NCI-H2227 treated with DMSO at 0.1 percent for 48 hours (cell line): ENCODE measurements around the gene MGAT4A.
"Not testable (repeated sequence)": the region's sequence is repeated elsewhere in the genome, so short reads cannot be mapped to it uniquely, and the experiment has no call there.

Experiments used
- DNase-seq: peaks from one replicate; lab custom pipeline; 2025; lab: John Stamatoyannopoulos, UW

Gene MGAT4A

DNA sequence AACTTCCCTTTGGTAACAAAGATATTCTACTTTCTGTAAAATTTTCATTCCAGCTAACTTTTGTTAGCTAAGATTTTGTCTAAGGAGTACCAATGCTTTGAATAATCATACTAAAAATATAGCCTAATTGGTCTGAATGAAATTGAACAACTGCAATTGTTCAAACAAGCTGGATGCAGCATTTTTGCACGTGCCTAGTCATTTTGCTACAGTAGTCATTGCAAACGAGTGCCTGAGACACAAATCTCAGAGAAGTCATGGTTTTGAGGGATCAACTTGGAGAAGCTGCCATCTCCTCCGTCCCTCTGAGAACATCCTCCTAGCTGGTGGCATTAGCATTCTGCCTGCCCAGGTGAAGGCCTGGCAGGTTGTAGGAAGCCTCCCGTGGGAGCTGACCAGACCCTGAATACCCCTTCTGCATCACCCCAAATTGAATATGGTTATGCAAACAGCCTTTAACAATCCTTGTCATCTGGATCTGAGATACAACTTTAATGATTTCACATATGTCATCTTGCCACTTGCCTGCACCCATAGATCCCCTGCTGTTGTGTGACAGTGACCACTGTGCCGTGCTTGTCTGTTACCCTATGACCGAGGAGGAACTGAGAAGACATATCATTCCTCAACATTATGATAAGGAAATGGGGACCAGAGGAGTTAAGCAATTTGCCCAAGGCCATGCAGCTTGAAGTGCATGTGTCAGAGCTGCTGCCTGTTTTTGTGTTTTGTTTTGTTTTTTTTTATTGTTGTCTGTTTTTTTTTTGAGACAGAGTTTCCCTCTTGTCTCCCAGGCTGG lies 29.1 kb upstream of the MGAT4A start:
- no peak for DNase-seq

DNA sequence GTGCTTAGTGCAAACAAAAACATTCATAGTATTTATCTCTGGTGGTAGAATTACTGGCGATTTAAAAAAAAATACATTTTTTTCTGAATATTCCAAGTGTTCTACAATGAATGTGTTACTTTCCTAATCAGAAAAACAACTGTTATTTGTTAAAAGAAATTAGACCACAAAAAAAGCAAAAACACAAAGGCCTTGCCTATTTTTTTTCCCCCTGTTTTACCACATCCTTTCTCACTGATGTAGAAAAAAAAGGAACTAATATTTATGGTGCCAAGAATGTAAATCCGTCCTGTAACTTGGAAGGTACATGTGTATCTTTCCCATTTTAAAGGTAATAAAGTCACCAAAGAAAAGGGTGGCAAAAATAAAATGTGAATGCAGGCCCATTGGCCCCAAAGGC lies 28.4 kb upstream of the MGAT4A start:
- no peak for DNase-seq

DNA sequence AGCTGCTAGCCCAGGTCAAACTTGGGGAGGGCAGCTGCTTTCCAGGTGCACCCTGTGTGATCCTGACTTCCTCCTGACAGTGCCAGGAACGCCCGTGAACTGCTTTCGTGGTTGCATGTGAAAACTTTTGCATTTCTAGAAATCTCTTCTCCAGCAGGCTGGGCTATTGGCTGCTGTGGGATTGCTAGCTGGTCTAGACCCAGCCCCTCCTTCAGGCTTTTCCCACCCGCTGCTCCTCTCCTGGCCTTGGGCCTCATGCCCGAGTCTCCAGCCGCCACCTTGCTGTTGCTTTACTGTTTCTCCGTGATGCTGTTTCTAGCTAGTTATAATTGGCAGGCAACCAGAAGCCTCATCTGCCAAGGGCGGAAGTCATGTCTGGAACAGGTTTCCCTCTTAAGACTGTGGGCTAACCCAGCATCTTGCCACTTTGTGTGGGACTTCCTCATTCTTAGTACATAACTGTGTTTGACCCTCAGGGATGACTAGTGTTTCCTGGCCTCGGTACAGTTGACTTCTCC lies 27.0 kb upstream of the MGAT4A start:
- DNase-seq, result no peak

- DNase-seq, result no peak
Measured at GRCh38 chr2:98753801-98754200, 22.9 kb upstream of the MGAT4A start.

DNA sequence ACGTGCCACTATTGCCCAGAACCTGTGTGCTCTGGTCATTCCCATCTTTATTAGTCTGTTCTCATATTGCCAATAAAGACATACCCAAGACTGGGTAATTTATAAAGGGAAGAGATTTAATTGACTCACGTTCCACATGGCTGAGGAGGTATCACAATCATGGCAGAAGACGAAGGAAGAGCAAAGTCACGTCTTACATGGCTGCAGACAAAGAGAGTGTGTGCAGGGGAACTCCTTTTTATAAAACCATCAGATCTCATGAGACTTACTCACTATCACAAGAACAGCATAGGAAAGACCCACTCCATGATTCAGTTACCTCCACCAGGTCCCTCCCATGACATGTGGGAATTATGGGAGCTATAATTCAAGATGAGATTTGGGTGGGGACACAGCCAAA lies 21.8 kb upstream of the MGAT4A start:
- not testable (repeated sequence) for DNase-seq

DNA sequence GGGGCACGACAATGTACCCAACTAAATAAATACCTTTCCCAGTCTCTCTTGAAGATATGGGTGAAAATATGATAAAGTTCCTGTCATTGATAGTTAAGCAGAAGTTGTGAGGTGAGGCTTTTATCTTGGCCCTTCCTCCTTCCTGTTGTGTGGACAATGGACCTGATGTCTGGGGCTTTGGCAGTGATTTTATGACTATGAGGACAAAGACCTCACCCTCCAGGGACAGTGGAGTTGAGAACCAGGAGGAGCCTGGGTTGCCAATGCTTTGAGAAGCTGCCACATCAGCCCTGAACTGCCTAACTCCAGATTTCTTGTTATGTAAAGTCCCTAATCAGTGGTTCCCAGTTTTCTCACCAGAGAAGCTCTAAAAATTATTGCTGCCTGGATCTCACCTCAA lies 20.8 kb upstream of the MGAT4A start:
- no peak for DNase-seq

DNA sequence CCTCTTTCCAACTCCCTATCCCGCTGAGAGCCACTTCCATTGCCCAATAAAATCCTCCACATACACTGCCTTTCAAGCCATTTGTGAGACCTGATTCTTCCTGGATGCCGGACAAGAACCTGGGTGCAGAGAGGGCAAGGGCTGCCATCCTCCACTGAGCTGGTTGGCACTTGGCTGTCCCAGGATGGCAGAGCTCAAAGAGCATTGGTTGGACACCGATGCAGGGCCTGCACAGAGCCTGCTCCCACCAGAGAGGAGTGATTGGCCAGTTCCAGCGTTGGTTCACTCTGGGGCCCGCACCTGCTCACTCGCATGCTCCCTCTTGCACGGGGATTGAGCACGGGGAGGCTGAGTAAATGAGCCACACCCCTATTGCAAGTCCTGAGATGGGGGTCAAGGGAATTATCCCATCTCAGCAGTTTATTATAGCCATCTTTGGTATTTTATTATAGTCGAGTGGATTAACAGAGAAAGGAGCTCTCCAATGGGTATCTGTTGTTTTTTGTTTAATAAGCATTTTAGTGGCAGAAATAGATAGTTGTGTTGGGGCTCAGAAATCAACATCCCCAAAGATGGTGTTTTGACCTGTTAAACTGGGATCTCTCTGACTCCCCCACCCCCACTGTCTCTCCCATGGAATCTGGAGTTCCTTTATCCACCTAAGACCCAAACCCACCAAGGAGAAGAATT lies 19.8 kb upstream of the MGAT4A start:
- no peak for DNase-seq

- no peak for DNase-seq
Measured at GRCh38 chr2:98749066-98749450, 18.1 kb upstream of the MGAT4A start.

- DNase-seq, result no peak
Measured at GRCh38 chr2:98748292-98749065, 17.5 kb upstream of the MGAT4A start.

DNA sequence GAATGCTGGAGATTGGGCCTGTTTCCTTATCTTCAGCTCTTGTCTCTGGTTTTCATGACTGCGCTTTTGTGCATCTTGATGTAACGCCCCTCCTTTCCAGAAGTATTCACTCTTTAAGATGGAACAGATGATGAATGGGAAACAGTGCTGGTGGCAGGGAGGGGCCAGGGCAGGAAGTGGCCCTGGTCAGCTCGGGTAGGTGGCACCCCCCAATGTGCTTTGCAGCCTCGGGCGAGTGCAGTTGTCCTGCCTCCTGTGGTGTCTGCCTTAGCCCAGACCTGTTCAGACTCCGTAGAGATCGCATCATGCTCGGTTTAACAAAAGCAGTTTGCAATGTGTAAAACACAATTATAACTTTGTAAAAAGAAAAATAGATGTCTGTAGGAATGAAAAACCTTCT lies 17.0 kb upstream of the MGAT4A start:
- DNase-seq, result no peak

- no peak for DNase-seq
Measured at GRCh38 chr2:98746426-98746825, 15.5 kb upstream of the MGAT4A start.

GRCh38 chr2:98744595-98744994 lies 13.7 kb upstream of the MGAT4A start:
- DNase-seq, result no peak

DNA sequence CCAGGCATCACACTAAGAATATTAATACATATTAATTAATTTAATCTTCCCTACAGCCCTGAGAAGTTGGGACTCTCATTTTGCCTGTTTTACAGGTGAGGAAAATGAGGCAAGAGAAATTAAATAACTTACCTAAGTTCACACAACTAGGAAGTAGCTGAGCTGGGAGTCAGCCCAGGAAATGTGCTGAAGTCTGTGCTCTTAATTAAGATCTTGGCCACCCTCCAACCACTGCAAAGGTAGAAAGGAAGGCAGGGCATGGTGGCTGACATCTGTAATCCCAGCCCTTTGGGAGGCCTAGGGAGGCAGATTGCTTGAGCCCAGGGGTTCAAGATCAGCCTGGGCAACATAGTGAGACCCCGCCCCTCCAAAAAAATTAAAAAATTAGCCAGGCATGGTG lies 12.9 kb upstream of the MGAT4A start:
- DNase-seq, result no peak

DNA sequence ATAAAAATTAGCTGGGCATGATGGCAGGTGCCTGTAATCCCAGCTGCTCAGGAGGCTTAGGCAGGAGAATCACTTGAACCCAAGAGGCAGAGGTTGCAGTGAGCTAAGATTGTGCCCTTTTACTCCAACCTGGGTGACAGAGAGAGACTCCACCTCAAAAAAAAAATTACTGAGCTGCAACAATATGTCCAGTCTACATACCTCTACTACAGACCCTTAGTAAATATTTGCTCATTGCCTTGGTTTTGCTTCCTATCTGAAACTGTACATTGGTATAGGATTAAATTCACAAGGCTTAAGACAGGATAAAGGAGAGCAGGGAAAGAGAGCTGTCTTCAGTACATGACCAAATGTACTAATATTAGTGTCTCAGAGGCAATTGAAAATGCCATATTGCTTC lies 8.1 kb upstream of the MGAT4A start:
- DNase-seq, result no peak

DNA sequence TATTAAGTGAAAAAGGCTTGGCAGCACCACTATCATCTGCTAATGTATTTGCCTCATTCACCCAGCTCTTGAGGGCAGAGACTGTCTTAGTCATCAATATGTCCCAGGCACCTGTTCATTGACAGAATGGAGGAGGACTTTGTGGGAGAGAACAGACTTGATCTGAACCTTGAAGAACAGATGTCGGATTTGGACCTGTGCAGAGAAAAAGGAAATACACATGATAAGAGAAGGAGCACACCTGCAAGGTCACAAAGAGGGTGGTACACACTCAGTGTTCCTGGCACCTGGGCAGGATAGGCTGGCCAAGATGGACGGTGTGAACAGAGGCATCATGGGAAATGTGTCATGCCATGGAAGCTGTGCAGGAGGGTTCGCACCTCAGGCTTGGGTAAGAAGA lies 7.4 kb upstream of the MGAT4A start:
- DNase-seq, result no peak

GRCh38 chr2:98737848-98738247 lies 6.9 kb upstream of the MGAT4A start:
- DNase-seq, result no peak

- no peak for DNase-seq
Measured at GRCh38 chr2:98736464-98736889, 5.5 kb upstream of the MGAT4A start.

DNA sequence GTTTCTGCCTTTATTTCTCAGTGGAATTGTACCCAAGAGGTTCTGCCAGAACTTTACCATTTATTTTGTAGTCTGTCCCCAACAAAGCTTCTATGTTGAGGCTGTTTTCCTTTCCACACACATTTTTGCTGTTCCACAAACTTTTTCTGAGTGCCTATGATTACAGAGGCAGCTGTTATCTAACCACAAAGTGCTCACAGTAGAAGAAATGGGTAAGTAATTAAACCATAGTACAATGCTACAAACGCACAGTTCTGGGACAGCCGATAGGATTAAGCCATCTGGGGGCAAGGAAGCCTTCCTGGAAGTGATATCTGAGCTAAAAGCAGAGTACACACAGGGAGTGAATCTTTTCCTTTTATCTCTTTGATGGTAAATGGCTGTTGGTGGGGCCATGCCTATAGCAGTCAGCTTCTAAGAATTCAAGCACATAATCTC lies 3.9 kb upstream of the MGAT4A start:
- no peak for DNase-seq

DNA sequence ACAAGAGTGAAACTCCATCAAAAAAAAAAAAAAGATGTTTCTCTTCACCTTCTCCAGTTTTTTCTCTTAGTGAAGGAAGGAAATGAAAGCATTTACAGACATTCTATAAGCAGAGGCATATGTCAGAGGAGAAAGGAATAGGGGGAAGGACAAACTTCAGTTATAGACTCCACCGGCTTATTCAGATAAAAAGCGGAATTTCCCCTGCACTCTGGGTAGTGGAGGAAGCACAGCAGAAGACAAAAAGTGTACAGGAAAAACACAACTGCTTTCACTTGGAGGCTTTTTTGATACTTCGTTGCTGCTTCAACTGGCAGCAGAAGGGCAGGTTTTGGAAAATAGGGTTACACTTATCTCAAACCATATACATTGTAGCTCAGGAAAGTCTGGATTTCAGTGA lies 3.2 kb upstream of the MGAT4A start:
- no peak for DNase-seq

DNA sequence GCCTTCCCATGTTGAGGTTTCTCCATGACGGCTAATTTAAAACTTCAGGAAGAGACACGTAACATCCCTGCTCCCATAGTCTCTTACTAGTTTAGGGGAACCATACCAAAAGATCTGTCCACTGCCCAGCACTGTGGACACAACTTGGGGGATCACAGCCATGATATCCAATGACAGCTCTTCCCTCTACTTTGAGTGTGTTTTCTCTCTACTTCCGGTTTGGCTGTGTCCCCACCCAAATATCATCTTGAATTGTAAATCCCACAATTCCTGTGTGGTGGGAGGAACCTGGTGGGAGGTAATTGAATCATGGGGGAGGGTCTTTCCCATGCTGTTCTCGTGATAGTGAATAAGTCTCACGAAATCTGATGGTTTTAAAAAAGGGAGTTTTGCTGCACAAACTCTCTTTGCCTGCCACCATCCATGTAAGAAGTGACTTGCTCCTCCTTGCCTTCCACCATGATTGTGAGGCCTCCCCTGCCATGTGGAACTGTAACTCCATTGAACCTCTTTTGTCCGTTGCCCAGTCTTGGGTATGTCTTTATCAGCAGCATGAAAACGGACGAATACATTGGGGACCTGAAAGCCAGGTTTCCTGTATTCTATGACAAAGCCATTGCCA lies 1.6 kb upstream of the MGAT4A start:
- DNase-seq, result no peak

DNA sequence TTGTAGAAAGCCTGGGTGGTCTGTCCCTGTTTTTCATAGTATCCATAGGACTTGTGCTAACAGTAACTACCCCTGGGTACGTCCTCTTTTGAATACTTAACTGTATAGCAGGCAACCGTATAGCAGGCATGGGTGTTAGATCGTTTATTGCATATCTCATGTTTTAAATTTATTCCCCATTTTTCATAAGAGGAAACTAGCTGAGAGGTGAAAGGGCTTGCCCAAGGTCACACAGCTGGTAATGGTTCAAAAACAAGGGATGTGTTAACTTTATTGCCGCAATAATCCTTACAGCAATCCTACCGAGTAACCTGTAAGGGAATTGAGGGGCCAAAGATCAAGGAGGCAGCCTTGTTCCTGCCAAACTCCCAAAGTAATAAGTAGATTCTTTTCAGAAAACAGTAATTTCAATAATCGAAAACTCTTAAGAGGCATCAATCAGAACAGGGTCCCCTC lies 990 bp upstream of the MGAT4A start:
- DNase-seq, result no peak

DNA sequence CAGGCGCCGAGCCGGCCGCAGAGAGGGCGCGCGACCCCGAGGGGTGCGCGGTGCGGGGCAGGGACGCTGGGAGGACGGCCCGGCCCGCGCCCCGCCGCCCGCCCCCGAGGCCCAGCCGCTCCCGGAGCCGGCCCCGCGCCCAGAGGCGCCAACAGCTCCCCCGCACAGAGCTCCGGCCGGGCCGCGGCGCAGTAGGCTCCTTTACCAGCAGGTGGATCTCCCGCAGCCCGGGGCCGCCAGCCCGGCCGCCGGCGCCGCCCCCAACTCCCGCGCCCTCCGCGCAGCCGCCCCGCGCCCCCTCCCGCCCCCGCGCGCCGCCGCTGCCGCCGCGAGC lies 258 bp downstream of the MGAT4A start:
- DNase-seq, result no peak
